Activated CD4-positive, alpha-beta T cell treated with anti-CD3 and anti-CD28 coated beads, Interleukin-2, amount 50 U/mL, for 24 hours (primary cell): Measurements from ENCODE around the gene ULK3.

Source experiments
- DNase-seq, 2 donors: peaks; one replicate each; pipeline ENCODE4 v3.0.0-alpha.2; 2020; ENCODE audit warnings: low read depth in 1 of 2, low spot score in 1 of 2

Gene ULK3

GRCh38 chr15:74787251-74788041 lies 55.5 kb downstream of the ULK3 start:
- DNase-seq: peak; percentile 76 to 90

GRCh38 chr15:74786551-74787165 lies 56.3 kb downstream of the ULK3 start:
- DNase-seq: no peak
